NOMO-1 treated with DMSO at 0.1 percent for 48 hours (cell line): Measurements from ENCODE around the gene TRIM15.
"Not testable (repeated sequence)": the region's sequence is repeated elsewhere in the genome, so short reads cannot be mapped to it uniquely, and the experiment has no call there.

ENCODE experiments used
- DNase-seq: peaks from one replicate; lab custom pipeline; 2025; ENCODE audit not compliant: unreplicated experiment; lab: John Stamatoyannopoulos, UW

Gene TRIM15

DNA sequence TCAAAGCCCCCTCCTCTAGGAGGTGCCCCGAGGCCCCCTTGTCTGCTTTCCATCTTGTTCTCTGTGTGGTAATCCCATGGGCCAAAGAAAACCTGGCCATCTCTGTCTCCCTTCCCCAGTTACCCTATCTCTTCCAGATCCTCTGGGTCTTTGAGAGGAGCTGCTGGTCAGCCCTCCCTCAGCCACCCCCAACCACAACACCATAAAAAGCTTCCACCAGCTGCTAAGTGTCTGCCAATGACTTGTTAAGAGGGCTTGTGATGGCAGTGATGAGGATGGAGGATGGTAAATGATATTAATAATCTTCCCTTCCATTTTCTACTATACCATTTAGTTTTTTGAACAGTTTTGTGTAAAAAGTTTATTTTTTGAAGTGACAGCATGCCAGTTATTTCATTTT lies 32.6 kb downstream of the TRIM15 start:
- DNase-seq, result no peak

DNA sequence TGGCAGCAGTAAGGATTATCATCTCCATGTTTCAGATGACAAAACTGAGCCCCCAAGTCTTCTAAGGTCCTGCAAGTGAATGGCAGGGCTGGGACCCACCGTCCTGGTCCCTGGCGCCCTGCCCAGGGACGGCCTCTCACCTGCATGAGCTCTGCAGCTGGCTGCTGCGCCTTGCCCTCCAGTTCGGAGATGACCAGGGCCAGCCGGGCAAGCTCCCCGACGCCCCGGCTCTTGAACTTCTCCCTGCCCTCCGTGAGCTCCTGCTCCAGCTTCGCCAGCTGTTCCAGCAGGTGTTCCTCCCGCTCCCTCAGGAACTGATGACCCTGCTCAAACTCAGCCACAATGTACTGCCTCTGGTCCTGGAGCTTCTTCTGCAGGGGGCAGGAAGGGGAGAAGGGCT lies 33.0 kb downstream of the TRIM15 start:
- DNase-seq, result no peak

- no peak for DNase-seq
Observed at GRCh38 chr6:30198166-30199084, 35.1 kb downstream of the TRIM15 start.

DNA sequence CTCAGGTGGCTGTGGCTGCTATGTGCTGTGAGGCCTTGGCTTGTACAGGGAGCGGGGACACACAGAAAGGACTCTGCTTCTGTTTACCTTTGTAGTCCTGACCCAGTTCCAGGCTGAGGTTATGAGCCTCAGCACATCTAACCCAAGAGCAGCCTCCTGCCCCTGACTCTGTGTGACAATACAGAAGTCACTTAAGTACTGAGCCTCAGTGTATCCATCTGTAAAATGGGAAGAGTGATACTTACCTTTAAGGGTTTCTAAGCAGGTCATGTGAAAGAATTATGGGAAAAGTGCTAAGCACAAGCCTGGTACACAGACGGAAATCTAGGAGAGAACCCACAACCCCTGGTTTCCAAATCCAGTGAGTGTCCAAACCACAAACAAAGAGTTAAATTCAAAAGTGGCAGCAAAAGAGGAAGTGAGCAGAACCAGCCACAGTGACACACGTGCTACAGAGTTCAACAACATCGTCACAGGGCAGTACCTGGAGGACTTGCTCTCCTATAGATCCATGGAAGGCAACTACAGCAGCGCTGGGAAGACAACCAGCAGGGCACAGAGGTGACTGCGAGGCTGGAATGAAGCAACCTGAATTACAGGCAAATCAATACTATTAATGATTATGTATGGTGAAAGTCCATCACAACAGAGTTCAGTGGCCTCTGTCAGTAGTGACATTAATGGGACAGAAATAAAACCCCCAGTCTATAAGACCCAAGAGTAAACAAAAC lies 37.4 kb downstream of the TRIM15 start:
- peak; percentile 88 for DNase-seq

DNA sequence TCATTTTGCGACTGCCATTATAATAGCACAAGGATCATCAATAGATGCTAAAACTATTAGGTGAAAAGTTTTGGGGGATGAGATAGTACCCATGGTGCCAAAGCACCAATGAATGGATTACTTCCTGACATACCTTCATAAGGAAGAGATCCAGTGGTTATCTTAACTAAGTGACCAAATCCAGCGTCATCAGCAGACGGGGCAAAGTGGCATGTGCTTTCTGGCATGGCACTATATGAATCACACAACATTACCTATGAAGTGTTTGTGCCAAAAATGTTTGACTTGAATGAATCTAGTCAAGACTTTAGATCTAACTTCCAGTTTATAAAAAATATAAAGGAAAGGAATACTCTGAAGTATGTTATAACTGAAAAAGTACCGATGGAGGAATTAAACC lies 39.0 kb downstream of the TRIM15 start:
- no peak for DNase-seq

GRCh38 chr6:30204116-30204515 lies 40.8 kb downstream of the TRIM15 start:
- no peak for DNase-seq

DNA sequence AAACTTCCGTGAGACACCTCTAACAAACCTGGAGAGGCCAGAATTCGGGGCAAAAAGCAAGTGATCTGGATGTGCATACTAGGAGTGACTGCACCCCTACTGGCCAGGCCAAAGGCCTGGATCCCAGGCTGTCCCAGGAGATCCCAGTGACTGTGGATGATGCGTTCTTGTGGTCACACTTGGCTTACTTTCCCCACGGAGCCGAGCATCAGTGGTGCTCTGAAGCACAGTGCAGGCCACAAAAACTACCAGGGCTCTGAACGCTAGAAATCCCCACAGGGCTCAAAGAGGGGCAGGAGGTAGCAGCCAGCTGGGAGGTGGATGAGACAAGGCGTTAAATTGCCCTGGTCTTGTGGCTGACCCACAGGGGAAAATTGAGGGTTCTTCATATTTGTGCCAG lies 42.8 kb downstream of the TRIM15 start:
- no peak for DNase-seq

GRCh38 chr6:30206799-30207618 lies 43.7 kb downstream of the TRIM15 start:
- DNase-seq, result no peak

DNA sequence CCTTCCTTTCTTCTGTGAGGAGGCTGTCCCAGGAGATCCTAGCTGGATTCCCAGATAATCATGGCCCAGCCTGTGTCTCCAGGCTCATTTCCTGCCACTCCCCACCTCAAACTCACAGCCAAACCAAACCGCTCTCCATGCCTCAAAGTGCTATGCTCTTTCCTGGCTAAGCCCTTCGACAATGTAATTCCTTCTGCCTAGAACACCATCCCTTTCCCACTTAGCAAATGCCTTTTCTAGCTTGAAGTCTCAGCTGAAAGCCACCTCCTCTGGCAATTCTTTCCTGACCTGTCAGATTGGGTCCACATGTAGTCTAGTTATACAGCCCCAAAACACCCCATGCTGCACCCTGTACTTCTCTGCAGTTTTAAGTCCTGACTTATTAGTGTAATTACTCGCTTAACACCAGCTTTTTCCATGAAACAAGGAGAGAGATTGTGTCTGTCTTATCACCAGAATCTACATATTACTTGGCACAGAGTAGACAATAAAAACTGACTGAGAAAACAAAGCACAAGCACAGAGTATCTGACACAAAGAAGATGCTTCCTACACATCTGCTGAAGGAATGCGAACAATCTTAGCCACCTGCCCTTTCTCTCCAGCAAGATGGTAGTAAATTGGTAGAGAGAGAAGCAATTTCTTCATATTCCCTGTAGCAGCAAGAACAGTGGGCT lies 44.4 kb downstream of the TRIM15 start:
- no peak for DNase-seq

- DNase-seq, result no peak
Observed at GRCh38 chr6:30211306-30211705, 48.0 kb downstream of the TRIM15 start.

DNA sequence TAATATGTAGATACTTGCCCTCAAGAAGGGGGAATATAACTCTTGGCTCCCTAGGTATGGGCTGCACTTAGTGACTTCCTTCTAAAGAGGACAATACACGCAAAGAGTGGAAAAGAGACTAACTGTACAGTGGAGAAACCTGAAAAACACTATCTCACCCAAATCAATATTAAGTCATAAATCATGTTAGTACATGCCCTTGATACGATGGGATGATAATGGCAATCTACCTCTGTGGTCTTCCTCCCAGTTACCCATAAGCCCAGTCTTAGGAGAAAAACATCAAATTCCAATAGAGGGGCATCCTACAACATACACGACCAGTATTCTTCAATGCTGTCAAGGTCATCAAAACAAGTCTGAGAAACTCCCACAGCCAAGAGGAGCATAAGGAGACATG lies 48.6 kb downstream of the TRIM15 start:
- DNase-seq, result no peak

DNA sequence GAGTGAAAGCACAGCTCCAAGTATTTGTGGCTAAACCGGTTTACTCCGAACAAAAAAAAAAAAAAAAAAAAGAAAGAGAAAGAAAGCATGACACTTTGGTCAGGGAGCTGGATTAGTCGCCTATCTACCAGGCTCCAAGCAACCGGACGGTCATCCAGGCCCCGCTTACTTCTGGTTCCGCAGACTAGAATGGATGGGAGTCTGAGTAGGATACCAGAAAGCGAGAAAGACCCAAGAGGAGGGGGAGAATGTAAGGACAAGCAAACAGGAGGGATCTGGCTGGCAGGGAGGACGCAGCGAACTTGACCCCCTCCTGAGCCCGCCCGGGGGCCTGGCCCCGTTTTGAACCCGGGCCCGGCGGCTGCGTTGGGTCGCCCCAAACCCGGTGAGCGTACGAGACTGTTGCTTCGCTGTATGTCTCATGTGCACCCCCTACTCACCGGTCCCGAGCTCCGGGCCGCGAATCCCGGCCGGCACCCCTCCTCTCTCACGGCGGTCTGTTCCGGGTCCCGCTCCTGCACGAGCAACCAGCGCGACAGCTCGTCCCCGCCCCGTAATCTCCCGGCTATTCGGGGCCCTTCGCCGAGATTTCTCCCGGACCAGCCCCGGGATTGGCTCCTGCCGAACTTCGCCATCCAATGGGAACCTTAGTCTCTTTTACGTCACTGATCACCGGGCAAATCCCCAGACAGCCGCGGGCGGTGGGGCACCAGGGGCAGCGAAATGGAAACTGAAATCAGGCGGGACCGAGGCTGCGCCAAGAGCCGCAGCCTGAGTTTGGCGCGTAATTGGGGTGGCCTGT lies 49.7 kb downstream of the TRIM15 start, which contains the start of gene TRIM26:
Gene TRIM26, minus strand, starts transcription at position 542 of the 802 bp plus-strand sequence. CDS start 14,303 bp downstream, outside the sequence.
- peak; percentile 97 for DNase-seq

DNA sequence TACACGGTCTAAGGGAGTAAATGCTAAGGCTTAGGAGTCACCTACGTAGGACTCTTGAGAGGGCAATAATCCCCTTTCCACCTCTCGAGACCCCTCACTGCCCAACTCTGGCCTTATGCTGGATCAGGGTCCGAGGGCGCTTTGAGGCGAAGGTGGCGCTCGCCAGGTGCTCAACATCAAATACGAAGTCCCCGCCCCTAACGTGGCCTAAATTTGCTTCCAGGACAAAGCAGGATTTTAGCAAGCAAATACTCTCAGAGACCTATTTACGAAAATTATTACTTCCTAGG lies 50.3 kb downstream of the TRIM15 start:
- no peak for DNase-seq

- DNase-seq, result peak; percentile 64
Observed at GRCh38 chr6:30213957-30214656, 50.8 kb downstream of the TRIM15 start.

- no peak for DNase-seq
Observed at GRCh38 chr6:30214657-30214982, 51.3 kb downstream of the TRIM15 start.

GRCh38 chr6:30216096-30216495 lies 52.8 kb downstream of the TRIM15 start:
- no peak for DNase-seq

DNA sequence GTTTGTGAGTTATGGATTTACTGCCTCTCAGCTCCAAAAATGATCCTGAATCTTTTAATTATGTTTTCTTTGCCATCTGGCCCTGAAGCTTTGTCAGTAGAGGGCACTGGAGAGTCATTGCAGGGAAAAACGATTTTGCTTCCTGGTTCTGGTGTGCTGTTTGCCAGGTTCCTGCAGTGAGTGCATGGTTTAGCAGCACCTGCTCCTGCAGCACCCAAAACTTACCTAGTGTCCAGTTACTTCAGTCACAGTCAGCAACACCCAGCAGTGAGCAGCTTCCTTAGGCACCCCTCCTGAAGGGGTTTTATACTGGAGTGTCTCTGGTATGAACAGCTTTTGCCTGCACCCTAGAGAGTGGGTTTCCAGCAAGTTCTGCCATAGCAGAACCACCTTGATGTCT lies 55.9 kb downstream of the TRIM15 start:
- peak; percentile 62 for DNase-seq

DNA sequence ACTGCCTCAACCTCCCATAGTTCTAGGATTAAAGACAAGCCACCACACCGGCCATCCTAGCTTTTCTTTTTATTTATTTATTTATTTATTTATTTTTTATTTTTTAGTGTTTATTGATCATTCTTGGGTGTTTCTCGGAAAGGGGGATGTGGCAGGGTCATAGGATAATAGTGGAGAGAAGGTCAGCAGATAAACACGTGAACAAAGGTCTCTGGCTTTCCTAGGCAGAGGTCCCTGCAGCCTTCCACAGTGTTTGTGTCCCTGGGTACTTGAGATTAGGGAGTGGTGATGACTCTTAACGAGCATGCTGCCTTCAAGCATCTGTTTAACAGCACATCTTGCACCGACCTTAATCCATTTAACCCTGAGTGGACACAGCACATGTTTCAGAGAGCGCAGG lies 58.0 kb downstream of the TRIM15 start:
- not testable (repeated sequence) for DNase-seq

DNA sequence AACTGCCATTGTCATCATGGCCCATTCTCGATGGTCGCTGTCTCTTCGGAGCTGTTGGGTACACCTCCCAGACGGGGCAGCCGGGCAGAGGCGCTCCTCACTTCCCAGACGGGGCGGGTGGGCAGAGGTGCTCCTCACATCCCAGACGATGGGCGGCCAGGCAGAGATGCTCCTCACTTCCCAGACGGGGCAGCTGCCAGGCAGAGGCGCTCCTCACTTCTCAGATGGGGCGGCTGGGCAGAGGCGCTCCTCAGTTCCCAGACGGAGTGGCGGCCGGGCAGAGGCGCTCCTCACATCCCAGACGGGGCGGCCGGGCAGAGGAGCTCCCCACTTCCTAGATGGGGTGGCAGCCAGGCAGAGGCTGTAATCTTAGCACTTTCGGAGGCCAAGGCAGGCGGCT lies 58.6 kb downstream of the TRIM15 start:
- not testable (repeated sequence) for DNase-seq
